Omental fat pad (tissue), 4 donors: ENCODE measurements around the gene ADCY10. TPM values are rescaled to one million over a fixed set of nuclear protein-coding genes. Genes with fewer than 3 reads are reported as not detected.
"Not testable (repeated sequence)": the region's sequence is repeated elsewhere in the genome, so short reads cannot be mapped to it uniquely, and the experiment has no call there.

Experiments used
- ATAC-seq: fragments of 150-250 bp; one replicate; pipeline ENCODE4 v1.9.1; 2016; ENCODE audit warnings: mild to moderate bottlenecking, moderate library complexity; ENCODE audit not compliant: low FRiP score
- DNase-seq: peaks from one replicate; pipeline ENCODE4 v3.0.0-alpha.2; 2019; ENCODE audit warnings: low spot score
- CTCF ChIP-seq, 3 donors: fragments of 450-650 bp; IDR thresholded peaks; one replicate each; pipeline ENCODE4 v1.5.1; 2016 to 2017; ENCODE audit warnings: antibody characterized with exemption in 3 of 3, mild to moderate bottlenecking in 3 of 3, moderate library complexity in 2 of 3
- total RNA-seq, 4 donors: library from RNA; depleted of rRNA; stranded (reverse); fragments of >200 nt; gene quantifications; one replicate each; pipeline ENCODE4 v1.1.0, GENCODE V29; 2016

ADCY10 gene
- total RNA-seq, 4 donors from 2014 or later, result 0.32 to 1.0 (median 0.75) TPM; not detected in 1

- ATAC-seq (no peak), DNase-seq (no peak)
- TF ChIP-seq CTCF (IDR thresholded peaks at IDR 0.05), result no peak
Observed at GRCh38 chr1:167878372-167879160, 35.4 kb downstream of the ADCY10 start.

GRCh38 chr1:167876597-167877175 lies 37.2 kb downstream of the ADCY10 start:
- no peak for DNase-seq
- no peak for ATAC-seq
- no peak for TF ChIP-seq CTCF (IDR thresholded peaks at IDR 0.05)

GRCh38 chr1:167871331-167871730 lies 42.6 kb downstream of the ADCY10 start:
- ATAC-seq (no peak), DNase-seq (no peak)
- TF ChIP-seq CTCF (IDR thresholded peaks at IDR 0.05), result no peak

- DNase-seq, ATAC-seq: not testable (repeated sequence)
Observed at GRCh38 chr1:167869157-167870001, 44.6 kb downstream of the ADCY10 start.

- ATAC-seq, DNase-seq: not testable (repeated sequence)
Observed at GRCh38 chr1:167866739-167867414, 47.1 kb downstream of the ADCY10 start.

GRCh38 chr1:167866326-167866725 lies 47.6 kb downstream of the ADCY10 start:
- not testable (repeated sequence) for DNase-seq, ATAC-seq

- not testable (repeated sequence) for ATAC-seq, DNase-seq
Observed at GRCh38 chr1:167865804-167866308, 48.1 kb downstream of the ADCY10 start.

GRCh38 chr1:167865193-167865592 lies 48.7 kb downstream of the ADCY10 start:
- DNase-seq, ATAC-seq: not testable (repeated sequence)

- DNase-seq, result no peak
- TF ChIP-seq CTCF (IDR thresholded peaks at IDR 0.05), result no peak
- no peak for ATAC-seq
Observed at GRCh38 chr1:167864392-167865032, 49.4 kb downstream of the ADCY10 start.
